Nephron progenitor cell (in vitro differentiated cells): ENCODE measurements around the gene STK38L.

ENCODE experiments used
- DNase-seq: peaks from one replicate; pipeline ENCODE4 v3.0.0; 2021
- H3K27ac Mint-ChIP-seq: 2 replicates; pipeline ENCODE4 v1.8.0; 2021; ENCODE audit warnings: mild to moderate bottlenecking, moderate library complexity, mixed read lengths
- H3K27me3 Mint-ChIP-seq: 2 replicates; pipeline ENCODE4 v1.8.0; 2021; ENCODE audit warnings: mild to moderate bottlenecking, low read depth, mixed read lengths; ENCODE audit not compliant: poor library complexity
- H3K36me3 Mint-ChIP-seq: 2 replicates; pipeline ENCODE4 v1.8.0; 2021; ENCODE audit warnings: low read depth, mixed read lengths
- H3K4me1 Mint-ChIP-seq: 2 replicates; pipeline ENCODE4 v1.8.0; 2021; ENCODE audit warnings: mixed read lengths
- H3K4me3 Mint-ChIP-seq: 2 replicates; pipeline ENCODE4 v1.8.0; 2021; ENCODE audit warnings: mild to moderate bottlenecking, moderate library complexity, mixed read lengths
- H3K9me3 Mint-ChIP-seq: 2 replicates; pipeline ENCODE4 v1.8.0; 2021; ENCODE audit warnings: mild to moderate bottlenecking, moderate library complexity, mixed read lengths
- TF ChIP-seq, protein P1 (sequence below): fragments of 200-600 bp; sonication (generic); IDR thresholded peaks from 2 replicates; pipeline ENCODE4 v1.5.0; 2021; ENCODE audit warnings: antibody characterized with exemption

Gene STK38L

DNA sequence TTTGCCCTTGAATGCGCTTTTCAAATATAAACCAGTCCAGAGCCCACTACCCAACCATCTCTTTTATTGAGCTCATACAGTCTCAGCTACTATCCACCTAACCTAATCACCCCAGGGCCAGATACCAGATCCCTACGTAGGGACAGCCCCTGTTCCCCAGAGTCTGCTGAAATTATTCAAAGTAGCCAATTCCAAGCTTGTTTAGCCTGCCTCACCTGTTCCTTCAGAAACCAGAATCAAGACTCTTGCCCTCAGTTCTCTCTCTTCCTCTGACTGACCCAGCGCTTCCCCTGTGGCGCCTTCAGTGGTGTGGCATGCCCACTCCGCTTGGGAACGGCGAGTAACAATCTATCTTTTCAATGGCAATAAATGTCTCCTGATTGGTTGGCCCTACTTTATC, 107.4 kb downstream of the STK38L start:
- no peak overlapping the region for H3K4me3 Mint-ChIP-seq
- no peaks in the 10 kb centered on the region for H3K9me3 Mint-ChIP-seq
- H3K4me1 Mint-ChIP-seq, result no peaks in the 10 kb centered on the region
- TF ChIP-seq, protein P1, sequence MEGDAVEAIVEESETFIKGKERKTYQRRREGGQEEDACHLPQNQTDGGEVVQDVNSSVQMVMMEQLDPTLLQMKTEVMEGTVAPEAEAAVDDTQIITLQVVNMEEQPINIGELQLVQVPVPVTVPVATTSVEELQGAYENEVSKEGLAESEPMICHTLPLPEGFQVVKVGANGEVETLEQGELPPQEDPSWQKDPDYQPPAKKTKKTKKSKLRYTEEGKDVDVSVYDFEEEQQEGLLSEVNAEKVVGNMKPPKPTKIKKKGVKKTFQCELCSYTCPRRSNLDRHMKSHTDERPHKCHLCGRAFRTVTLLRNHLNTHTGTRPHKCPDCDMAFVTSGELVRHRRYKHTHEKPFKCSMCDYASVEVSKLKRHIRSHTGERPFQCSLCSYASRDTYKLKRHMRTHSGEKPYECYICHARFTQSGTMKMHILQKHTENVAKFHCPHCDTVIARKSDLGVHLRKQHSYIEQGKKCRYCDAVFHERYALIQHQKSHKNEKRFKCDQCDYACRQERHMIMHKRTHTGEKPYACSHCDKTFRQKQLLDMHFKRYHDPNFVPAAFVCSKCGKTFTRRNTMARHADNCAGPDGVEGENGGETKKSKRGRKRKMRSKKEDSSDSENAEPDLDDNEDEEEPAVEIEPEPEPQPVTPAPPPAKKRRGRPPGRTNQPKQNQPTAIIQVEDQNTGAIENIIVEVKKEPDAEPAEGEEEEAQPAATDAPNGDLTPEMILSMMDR, result no peak
- H3K36me3 Mint-ChIP-seq, result no peaks in the 10 kb centered on the region
- H3K27me3 Mint-ChIP-seq, result peaks cover 7% of the 10 kb centered on the region
- no peak overlapping the region for H3K27ac Mint-ChIP-seq
- DNase-seq, result no peak

DNA sequence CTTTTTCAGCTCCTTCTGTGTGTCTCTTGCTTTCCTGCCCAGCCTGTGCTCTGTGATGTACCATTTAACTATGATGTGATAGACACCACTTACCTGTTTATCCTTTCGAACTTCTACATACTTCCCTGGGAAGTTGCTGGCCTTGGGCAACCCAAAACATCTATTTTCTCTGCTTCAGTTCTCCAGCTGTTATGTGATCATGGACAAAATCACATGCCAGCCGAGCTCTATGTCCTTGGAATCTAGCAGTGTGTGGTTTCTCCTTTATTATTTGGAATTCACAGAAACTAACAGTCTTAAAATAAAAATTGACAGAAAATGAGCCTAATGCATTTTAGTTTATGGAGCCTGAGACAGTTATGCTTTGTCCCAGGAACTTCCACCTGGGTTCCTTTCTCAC, 111.4 kb downstream of the STK38L start:
- TF ChIP-seq, protein P1, result no peak
- H3K27ac Mint-ChIP-seq, result no peak overlapping the region
- no peak overlapping the region for H3K4me3 Mint-ChIP-seq
- DNase-seq, result no peak
- H3K36me3 Mint-ChIP-seq, result no peaks in the 10 kb centered on the region
- H3K27me3 Mint-ChIP-seq, result peaks cover 10% of the 10 kb centered on the region
- no peaks in the 10 kb centered on the region for H3K9me3 Mint-ChIP-seq
- no peaks in the 10 kb centered on the region for H3K4me1 Mint-ChIP-seq

DNA sequence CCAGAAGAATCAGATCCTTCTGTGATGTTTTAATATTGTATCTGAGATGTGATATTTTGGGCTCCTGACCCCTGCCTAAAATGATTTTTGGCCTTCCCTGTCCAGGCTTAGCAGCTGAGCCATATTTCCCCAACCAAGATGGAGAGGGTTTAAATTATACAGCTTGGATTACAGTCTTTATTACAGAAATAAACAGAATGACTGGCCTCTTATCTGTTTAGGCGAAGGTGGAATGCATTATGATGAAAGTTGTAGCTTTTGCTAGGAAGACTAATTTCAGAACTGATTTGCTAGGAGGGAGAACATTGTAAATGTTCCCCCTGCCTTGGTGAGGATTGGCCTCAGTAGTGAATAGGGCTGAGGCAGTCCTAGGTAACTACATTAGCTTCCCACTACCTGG, 111.9 kb downstream of the STK38L start:
- H3K9me3 Mint-ChIP-seq, result no peaks in the 10 kb centered on the region
- no peak overlapping the region for H3K27ac Mint-ChIP-seq
- H3K27me3 Mint-ChIP-seq, result peaks cover 10% of the 10 kb centered on the region
- H3K36me3 Mint-ChIP-seq, result no peaks in the 10 kb centered on the region
- DNase-seq, result no peak
- no peaks in the 10 kb centered on the region for H3K4me1 Mint-ChIP-seq
- TF ChIP-seq, protein P1, result no peak
- no peak overlapping the region for H3K4me3 Mint-ChIP-seq

DNA sequence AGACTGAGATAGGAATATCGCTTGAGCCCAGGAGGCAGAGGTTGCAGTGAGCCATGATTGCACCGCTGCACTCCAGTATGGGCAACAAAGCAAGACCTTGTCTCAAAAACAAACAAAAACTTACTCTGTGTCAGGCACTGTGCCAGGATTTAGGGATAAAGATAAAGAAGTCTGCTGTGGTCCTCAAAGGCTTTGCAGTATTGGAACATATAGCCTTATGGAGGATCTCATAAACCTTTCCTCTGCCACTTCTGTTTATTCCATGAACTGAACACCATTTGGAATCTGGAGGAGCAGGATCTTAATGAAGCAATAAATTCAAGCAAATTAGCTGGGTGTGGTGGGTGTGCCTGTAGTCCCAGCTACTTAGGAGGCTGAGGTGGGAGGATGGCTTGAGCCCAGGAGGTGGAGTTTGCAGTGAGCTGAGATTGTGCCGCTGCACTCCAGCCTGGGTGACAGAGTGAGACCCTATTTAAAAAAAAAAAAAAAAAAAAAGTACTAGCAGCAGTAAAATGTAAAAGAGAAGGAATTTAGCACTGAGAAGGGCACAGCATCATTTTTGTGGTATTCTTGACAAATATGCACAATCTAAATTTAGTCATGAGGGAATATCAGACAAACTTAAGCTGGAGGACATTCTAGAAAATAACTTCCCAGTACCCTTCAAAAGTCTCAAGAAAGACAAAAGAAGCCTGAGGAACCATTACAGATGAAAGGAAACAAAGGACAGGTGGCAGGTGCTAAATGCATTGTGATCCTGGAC, 115.7 kb downstream of the STK38L start:
- TF ChIP-seq, protein P1, result no peak
- Mint-ChIP-seq H3K36me3 (no peaks in the 10 kb centered on the region), H3K9me3 (peaks cover 4% of the 10 kb centered on the region), H3K27ac (no peak overlapping the region), H3K27me3 (peaks cover 7% of the 10 kb centered on the region), H3K4me3 (no peak overlapping the region), H3K4me1 (no peaks in the 10 kb centered on the region)
- no peak for DNase-seq

DNA sequence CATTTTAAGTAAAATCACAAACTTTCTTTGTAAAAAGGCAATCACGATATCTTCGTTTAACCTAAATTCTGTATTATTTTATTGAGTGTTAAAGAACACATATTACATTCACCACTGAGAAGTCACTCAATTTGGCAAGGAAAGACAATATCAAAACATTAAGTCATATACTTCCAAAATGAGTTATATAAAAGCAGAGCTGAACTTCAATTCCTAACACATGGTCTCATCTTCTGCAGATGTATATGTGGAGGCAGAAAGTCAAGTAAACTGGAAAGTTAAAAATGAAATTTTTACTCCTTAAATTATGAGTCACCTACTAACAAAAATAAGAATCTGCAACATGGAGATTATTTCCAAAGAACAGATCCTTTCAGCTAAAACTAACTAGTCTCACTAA, 117.3 kb downstream of the STK38L start:
- Mint-ChIP-seq H3K27me3 (peaks cover 3% of the 10 kb centered on the region), H3K27ac (no peak overlapping the region), H3K4me3 (no peak overlapping the region), H3K9me3 (peaks cover 4% of the 10 kb centered on the region), H3K4me1 (no peaks in the 10 kb centered on the region), H3K36me3 (no peaks in the 10 kb centered on the region)
- TF ChIP-seq, protein P1, result no peak
- DNase-seq, result no peak

DNA sequence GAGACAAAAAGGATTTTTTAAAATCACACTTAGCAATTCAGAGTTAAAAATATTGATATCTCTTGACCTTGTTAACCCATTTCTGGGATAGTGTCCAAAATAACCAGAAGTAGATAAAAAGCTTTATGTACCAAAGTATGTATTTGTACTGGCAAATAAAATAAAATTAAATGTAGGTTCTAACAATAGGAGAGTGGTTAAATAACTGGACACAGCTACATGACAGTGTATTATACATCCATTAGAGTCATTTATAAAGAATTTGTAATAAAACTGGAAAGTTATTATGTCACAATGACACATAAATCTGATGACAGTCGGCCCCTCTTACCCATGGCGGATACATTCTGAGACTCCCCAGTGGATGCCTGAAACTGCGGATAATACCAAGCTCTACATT, 122.5 kb downstream of the STK38L start:
- no peak overlapping the region for H3K27ac Mint-ChIP-seq
- no peaks in the 10 kb centered on the region for H3K27me3 Mint-ChIP-seq
- DNase-seq, result no peak
- H3K36me3 Mint-ChIP-seq, result peaks cover 10% of the 10 kb centered on the region
- TF ChIP-seq, protein P1, result no peak
- H3K9me3 Mint-ChIP-seq, result peaks cover 4% of the 10 kb centered on the region
- no peak overlapping the region for H3K4me3 Mint-ChIP-seq
- no peaks in the 10 kb centered on the region for H3K4me1 Mint-ChIP-seq
